GM18508 (cell line): ENCODE data around the gene TCF25.
"Not testable (repeated sequence)": the region's sequence is repeated elsewhere in the genome, so short reads cannot be mapped to it uniquely, and the experiment has no call there.

ENCODE experiments used
- ATAC-seq: cut with Tn5 transposase; IDR thresholded peaks from one replicate; pipeline ENCODE4 v1.9.1; 2021; ENCODE audit warnings: moderate number of reproducible peaks; ENCODE audit not compliant: insufficient read depth, unreplicated experiment

The TCF25 gene

DNA sequence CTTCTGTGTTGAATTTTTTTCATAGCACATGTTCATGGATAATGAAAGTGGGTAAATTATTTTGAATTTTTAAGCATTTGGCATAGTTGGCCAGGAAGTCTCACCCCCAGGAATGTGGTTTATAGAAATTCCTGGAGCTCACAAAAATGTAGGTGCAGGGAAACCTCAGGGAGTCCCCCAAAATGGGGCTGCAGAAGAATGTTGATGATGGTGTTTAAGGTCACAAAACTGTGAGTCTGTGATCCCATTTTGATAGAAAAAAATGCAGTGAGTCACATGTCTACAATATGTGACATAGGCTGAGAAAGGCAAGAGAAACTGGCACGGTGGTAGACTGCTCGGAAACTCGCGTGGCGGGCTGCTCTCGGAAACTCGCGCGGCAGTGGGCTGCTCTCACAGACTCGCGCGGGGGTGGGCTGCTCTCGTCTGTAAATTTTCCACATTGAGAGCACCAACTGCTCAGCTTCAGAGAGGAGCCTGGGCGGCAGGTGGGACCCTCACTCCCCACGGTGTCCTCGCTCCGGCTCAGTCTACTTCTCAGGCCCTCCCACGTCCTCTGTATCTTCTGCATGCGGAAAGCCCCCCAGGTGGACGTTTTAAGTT lies 26.6 kb downstream of the TCF25 start:
- no peak for ATAC-seq

DNA sequence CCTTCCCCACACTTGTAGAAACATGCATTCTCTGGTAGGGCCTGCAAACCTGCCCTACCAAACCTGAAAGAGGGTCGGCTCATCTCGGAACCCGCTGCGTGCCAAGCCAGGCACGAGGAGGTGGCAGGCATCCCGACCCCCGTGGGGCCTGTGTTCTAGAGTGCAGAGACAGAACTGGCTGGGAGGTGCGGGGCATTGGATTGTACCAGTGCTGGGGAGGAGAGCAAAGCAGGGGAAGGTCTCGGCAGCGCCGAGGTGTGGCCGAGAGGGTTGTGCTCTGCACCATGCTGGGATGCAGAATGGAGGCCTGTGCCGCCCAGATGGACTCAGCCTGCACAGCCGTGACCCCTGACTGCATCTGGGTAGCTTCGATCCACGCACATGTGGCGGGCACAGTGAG lies 27.5 kb downstream of the TCF25 start:
- no peak for ATAC-seq

DNA sequence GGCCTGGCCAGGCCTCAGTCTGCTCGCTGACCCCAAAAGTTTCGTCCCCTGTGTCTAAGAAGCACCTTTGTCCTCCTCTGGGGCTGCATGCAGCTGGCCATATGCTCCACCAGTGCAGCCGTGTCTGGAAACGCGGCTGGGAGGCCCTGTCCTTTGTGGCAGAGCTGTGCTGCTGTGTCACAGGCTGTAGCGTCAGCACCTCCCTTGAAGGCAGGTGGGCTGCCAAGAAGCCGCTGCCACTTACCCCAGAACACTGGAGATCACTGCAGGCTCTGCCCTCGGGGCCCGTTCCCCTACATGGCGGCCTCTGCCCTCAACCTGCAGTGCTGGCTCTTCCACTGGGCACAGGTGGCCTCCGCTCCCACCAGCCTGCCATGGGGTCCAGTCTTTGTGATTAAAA lies 29.6 kb downstream of the TCF25 start:
- ATAC-seq: no peak

DNA sequence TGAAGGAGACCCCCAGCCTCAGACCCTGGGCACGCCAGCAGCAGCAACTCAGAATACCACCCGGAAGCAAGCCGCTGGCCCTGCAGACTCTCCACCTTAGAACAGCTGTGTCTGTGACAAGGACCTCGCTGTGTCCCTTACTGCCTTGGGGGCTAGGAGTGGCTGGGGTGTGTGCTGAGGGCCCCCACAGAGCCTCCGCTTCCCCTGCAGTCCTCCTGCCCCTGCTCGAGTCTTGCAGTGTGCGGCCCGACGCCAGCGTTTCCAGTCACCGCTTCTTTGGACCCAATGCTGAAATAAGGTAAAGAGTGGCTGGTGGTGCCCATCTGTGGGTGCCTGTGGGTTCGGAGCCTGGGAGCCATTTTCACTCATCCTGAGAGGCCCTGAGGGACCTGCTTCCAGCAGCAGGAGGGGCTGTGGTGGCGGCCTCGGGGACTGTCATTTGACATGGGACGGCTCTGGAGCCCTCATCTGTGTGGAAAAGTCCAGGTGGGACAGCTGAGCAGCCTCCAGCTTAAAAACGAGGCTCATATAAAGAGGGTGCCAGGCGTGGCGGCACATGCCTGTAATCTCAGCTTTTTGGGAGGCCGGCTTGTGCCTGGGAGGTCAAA lies 30.6 kb downstream of the TCF25 start:
- ATAC-seq: no peak

DNA sequence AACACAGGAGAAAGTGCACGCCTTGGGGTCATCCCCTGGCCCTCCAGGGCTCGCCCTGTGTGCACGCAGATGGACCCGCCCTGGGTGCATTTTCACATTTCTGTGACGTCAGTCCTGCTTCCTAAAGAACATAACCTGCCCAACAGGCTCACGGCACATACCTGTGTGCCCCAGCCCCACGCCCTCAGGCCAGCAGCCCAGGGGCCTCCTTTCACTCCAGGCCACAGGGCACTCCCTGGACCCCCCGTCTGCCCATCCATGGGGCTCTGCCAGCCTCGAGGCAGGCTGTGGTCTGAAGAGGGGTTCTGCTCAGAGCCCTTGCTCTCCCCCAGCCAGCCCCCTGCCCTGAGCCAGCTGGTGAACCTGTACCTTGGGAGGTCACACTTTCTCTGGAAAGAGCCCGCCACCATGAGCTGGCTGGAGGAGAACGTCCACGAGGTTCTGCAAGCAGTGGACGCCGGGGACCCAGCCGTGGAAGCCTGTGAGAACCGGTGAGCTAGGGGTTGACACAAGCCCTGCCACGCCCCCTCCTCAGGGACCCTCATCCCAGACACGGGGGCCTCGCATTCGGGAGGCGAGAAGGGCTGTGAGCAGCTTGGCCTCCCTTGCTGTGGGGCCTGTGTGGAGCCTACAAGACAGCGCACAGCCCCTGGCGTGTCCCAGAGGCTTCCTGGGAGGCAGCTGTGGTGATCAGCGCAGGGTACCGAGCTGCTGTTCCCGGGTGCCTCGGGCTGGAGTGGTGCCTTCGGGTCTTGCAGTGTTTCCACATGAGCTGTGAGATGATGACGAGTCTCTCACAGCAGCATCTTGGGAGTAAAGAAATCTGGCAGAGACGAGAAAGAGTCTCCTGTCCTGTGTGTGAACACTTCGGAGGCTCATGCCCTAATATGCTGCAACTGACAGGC lies 31.5 kb downstream of the TCF25 start:
- ATAC-seq: no peak

DNA sequence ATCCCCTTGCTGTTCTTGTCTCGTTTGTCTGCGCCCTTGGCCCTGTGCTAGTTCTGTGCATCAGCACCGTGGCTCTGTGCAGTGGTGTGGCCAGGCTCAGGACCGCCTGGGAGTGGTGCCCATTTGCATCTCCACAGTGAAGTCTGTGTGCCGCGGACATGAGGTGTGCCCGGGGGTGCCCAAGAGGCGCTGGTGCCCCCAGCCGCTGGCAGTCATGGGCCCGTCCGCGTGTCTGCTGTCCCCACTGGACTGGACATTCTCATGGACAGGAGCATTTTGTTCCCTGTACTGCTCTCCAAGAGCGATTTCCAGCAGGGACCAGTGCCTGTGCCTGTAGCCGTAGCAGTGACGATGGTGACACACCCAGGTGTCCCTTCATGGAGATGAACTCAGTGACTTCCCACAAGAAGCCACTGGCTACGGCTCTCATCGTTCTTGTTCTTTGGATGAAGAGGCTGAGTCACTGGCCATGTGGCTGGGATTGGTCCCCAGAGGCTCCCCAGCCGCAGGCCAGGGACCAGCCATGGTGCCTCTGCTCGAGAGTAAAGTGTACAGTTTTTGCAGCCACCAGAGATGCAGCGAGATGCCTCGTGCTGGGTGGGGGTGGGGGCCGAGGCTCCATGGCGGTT lies 32.2 kb downstream of the TCF25 start:
- no peak for ATAC-seq

- no peak for ATAC-seq
Observed at GRCh38 chr16:89906140-89907025, 33.0 kb downstream of the TCF25 start.

DNA sequence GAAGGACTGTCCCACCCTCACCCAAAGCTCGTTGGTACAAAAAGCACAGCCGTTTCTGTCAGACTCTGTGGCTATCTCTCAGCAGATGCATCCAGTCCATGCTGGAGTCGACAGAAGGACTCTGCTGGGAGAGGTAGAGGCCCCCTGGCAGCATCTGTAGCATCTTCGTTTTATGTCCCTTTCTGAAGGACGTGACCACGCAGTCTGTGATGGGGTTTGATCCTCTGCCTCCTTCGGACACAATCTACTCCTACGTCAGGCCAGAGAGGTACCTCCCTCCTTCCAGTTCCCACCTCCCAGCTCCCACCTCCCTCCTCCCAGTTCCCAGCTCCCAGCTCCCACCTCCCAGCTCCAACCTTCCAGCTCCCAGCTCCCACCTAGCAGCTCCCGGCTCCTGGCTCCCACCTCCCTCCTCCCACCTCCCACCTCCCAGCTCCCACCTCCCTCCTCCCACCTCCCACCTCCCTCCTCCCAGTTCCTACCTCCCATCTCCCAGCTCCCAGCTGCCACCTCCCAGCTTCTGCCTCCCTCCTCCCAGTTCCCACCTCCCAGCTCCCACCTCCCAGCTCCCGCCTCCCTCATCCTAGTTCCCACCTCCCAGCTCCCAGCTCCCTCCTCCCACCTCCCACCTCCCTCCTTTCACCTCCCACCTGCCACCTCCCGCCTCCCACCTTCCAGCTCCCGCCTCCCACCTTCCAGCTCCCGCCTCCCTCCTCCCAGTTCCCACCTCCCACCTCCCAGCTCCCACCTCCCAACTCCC lies 33.8 kb downstream of the TCF25 start:
- ATAC-seq: no peak

- ATAC-seq: no peak
Observed at GRCh38 chr16:89908236-89908635, 34.8 kb downstream of the TCF25 start.

DNA sequence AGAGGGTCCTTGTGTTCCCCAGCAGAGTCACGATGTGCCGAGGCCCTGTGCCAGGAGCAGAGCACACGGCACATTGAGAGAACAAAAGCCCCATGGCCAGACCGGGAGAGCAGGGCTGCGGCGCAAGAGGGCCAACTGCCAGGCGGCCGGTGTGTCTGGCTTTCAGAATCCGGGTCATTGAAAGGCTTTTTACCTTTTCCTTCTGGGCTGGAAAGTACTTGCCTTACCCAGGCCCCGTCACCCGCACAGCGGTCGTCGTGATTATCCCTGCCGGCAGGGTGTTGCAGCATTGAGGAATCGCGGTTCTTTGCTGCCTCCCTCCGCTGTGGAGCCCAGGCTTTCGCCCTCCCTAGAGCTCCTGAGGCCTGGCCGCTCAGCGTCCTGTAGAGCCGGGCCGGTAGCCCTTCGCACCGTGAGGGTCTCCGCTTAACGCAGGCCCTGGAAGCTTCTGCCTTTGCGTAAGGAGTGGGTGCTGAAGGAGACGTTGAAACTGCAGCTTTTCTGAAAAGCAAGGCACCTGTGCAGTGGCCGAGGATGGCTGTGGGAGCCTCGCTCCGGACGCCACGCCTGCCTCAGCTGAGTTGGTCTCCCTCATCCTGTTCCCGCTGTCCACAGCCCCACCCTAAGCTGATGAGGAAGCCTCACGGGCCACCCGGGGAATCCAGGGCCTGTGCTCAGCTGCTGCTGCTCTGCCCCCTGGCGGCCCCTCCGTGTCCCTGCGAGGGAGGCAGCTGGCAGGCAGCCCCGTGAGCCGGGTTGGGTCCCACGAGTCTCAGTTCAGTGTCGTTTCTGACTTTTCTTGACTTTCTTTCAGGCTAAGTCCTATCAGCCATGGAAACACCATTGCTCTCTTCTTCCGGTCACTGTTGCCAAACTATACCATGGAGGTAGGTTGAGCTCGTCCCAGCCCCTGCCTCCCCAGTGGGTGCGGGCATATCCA lies 36.7 kb downstream of the TCF25 start:
- ATAC-seq: no peak

GRCh38 chr16:89910717-89911354 lies 37.4 kb downstream of the TCF25 start:
- ATAC-seq: no peak

- no peak for ATAC-seq
Observed at GRCh38 chr16:89911375-89911774, 38.0 kb downstream of the TCF25 start.

- ATAC-seq: no peak
Observed at GRCh38 chr16:89912143-89912542, 38.8 kb downstream of the TCF25 start.

DNA sequence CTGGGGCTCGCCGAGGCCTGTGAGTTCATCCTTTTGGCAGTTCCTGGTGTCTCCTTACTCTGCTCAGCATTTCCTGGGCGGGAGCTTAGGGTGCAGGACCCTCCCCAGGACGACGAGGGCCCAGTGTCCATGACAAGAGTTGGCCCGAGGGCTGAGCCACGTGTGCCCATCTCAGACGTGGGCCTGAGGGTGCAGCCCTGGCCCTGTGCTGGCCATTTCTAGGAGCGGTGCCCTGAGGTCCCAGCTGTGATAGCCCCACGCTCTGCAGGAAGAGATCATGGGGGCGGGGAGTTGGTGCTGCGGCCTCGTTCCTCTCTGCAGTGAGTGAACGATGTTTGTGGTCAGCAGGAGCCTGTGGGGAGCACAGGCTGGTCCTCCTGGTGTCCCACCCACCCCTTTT lies 39.2 kb downstream of the TCF25 start:
- no peak for ATAC-seq

DNA sequence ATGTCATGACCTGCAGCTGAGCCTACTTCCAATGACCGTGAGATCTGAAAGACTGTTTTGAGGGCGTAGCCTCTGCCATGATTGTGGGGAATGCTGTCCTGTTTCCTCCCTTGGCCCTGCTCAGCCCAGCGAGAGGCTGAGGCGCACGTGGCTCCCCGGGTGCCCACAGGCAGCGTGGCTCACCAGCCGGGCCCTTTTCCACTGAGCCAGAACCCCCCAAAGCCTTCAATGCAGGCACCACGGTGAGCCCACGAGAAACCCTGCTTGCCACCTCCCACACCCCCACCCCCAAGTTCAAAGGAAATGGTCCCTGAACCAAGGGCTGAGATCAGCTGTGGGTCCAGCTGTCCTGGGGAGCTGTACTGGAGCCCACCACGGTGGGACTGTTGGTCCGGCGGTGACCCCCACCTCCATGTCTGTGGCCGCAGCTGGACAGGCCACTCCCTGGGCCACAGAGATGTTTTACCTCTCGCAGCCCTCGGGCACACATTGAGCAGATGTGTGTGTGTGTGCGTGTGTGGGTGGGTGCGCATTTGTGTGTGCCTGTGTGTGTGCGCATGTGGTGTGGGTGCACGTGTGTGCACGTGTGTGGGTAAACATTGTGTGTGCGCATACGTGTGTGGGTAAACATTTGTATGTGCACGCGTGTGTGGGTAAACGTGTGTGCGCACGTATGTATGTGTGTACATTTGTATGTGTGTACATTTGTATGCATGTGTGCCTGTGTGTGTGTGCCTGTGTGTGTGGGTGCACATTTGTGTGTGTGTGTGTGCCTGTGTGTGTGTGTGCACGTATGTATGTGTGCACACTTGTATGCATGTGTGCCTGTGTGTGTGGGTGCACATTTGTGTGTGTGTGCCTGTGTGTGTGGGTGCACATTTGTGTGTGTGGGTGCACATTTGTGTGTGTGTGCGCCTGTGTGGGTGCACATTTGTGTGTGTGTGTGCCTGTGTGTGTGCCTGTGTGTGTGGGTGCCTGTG lies 40.3 kb downstream of the TCF25 start:
- ATAC-seq: no peak

DNA sequence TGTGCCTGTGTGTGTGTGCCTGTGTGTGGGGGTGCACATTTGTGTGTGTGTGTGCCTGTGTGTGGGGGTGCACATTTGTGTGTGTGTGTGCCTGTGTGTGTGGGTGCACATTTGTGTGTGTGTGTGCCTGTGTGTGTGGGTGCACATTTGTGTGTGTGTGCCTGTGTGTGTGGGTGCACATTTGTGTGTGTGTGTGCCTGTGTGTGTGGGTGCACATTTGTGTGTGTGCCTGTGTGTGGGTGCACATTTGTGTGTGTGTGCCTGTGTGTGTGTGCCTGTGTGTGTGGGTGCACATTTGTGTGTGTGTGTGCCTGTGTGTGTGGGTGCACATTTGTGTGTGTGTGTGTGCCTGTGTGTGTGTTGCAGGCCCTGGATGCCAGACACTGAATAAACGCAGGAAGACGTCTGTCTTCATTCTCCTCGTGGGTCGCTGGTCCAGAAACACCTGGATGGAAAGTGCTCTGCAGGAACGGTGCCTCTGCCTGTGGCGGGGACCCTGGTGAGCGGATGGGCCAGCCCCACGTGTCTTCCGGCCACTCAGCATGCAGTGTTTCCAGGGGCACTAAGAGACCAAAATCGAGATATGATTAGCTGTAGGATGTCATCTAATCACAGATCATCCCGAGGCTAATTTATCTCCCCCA lies 41.4 kb downstream of the TCF25 start:
- not testable (repeated sequence) for ATAC-seq
